Esophagus muscularis mucosa (tissue), 4 donors: ENCODE data around the gene SPRED2.

Experiments
- CTCF ChIP-seq, 3 experiments: fragments of 200-600 bp in 2 of 3; fragments of 450-650 bp in 1 of 3; sonication (generic) in 2 of 3; IDR thresholded peaks; one replicate each; pipeline ENCODE4 v1.5.1; 2017 to 2019; ENCODE audit warnings: antibody characterized with exemption in 3 of 3, mild to moderate bottlenecking in 2 of 3, moderate library complexity in 1 of 3
- EP300 ChIP-seq: sonication (generic); formaldehyde crosslinking; IDR thresholded peaks from one replicate; pipeline ENCODE4 v1.6.1; 2017; ENCODE audit warnings: antibody characterized with exemption
- POLR2A ChIP-seq: fragments of 450-650 bp; IDR thresholded peaks from one replicate; pipeline ENCODE4 v1.6.1; 2017; ENCODE audit warnings: antibody characterized with exemption, moderate library complexity, mild to moderate bottlenecking, low read depth

- TF ChIP-seq CTCF (IDR thresholded peaks at IDR 0.05) (no peak), POLR2A (no peak), EP300 (no peak)
Observed at GRCh38 chr2:65431421-65432226, 775 bp downstream of the SPRED2 start.
